ENCODE data around the gene KRABD2.

KRABD2 gene

DNA sequence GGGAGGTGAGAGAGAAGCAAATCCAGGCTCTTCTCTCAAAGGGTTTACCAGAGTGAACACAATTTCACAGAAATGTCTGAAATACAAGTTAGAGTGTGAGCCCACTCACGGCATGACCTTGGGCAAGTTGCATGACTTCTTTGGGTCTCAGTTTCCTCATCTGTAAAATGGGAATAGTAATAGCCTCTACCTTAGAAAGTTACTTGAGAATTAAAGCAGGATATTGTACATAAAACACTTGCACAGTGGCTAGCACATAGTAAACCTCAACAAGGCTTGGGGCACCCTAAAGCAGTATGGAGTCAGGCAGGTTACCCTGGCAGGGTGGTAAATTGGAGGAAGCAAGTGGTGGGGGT, 34.4 kb upstream of the KRABD2 start:
- 64 to 72% methylated on average over 1 of the region's 1 CpG for WGBS, 2 donors
- no peak for TF ChIP-seq CTCF (IDR thresholded peaks at IDR 0.05)
- TF ChIP-seq POLR2A (IDR thresholded peaks at IDR 0.05), result no peak
- H3K9me3 ChIP-seq, result no peaks in the 10 kb centered on the region
- no peak for DNase-seq
- intact Hi-C loops (cut with DNase I; ENCODE audit: low total_unique reads), result loop anchor here (10.0 kb wide), 1 partner anchor 334 kb away; the partner anchor contains the start of gene CCDC42
- no peak overlapping the region for H3K27ac ChIP-seq
- H3K4me1 ChIP-seq, result no peaks in the 10 kb centered on the region
- H3K27me3 ChIP-seq, result no peaks in the 10 kb centered on the region
- H3K4me3 ChIP-seq, result no peak overlapping the region
- H3K36me3 ChIP-seq (ENCODE audit: low read depth, missing control alignments), result no peaks in the 10 kb centered on the region

DNA sequence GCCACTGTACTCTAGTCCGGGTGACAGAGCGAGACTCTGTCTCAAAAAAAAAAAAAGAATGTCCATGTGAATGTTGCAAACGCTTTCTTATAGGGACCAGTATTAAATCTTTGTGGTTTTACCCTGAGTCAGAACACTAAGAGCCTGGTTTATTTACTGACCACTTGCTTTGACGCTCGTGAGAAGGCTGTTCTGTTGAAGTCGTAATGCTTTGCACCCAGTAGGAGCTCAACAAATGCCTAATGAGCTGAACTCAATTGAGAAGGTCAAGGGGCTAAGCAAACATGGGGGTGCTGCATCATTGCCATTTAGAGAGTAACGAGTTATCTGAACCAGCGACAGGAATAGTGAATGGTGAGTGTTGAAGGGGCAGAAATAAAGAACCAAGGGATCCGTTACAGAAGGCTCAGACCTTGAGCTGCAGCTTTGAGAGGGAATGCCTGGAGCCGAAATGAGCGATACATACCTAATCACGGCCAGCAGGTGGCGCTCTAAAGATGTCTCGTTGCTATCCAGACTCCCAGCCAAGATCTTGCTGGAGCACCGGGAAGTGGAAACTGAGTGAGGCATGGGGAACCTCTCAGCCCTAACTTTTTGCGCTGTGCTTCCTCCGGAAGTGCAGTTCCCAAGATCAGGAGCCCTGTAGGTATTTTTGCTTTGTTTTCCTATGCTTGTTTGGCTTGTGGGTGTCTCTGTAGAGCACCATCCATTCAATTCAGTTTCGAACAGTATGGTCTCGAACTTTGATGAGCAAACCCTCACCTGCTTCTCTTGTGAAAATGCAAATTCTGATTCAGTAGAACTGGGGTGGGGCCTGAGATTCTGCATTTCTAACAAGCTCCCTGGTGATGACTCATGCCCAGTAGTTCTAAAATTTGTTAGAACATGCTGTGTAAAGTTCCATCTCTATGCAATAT, 33.7 kb upstream of the KRABD2 start:
- peak; percentile 93 for DNase-seq
- no peaks in the 10 kb centered on the region for H3K4me1 ChIP-seq
- H3K27me3 ChIP-seq, result no peaks in the 10 kb centered on the region
- intact Hi-C loops (cut with DNase I; ENCODE audit: low total_unique reads), result loop anchor here (10.0 kb wide), 1 partner anchor 335 kb away; the partner anchor contains the start of gene CCDC42
- TF ChIP-seq CTCF (IDR thresholded peaks at IDR 0.05), result peak; percentile 76 to 92 (median 92)
- TF ChIP-seq POLR2A (IDR thresholded peaks at IDR 0.05), result no peak
- H3K36me3 ChIP-seq (ENCODE audit: low read depth, missing control alignments), result no peaks in the 10 kb centered on the region
- no peak overlapping the region for H3K27ac ChIP-seq
- no peak overlapping the region for H3K4me3 ChIP-seq
- WGBS, 2 donors, result 12 to 20% methylated on average over 19 of the region's 19 CpGs
- no peaks in the 10 kb centered on the region for H3K9me3 ChIP-seq

GRCh38 chr17:8408371-8408770, 31.9 kb upstream of the KRABD2 start:
- H3K36me3 ChIP-seq (ENCODE audit: low read depth, missing control alignments), result no peaks in the 10 kb centered on the region
- DNase-seq, result no peak
- H3K4me1 ChIP-seq, result no peaks in the 10 kb centered on the region
- intact Hi-C loops (cut with DNase I; ENCODE audit: low total_unique reads), result no loop called here
- 52 to 58% methylated on average over 11 to 14 of the region's 14 CpGs for WGBS, 2 donors
- H3K4me3 ChIP-seq, result no peak overlapping the region
- H3K9me3 ChIP-seq, result no peaks in the 10 kb centered on the region
- TF ChIP-seq POLR2A (IDR thresholded peaks at IDR 0.05), result no peak
- TF ChIP-seq CTCF (IDR thresholded peaks at IDR 0.05), result no peak
- H3K27me3 ChIP-seq, result no peaks in the 10 kb centered on the region
- no peak overlapping the region for H3K27ac ChIP-seq

GRCh38 chr17:8406174-8406573, 29.7 kb upstream of the KRABD2 start:
- no peak for TF ChIP-seq CTCF (IDR thresholded peaks at IDR 0.05)
- TF ChIP-seq POLR2A (IDR thresholded peaks at IDR 0.05), result no peak
- DNase-seq, result no peak
- no peaks in the 10 kb centered on the region for H3K27me3 ChIP-seq
- WGBS, 2 donors, result 71 to 83% methylated on average over 1 to 2 of the region's 2 CpGs
- H3K9me3 ChIP-seq, result no peaks in the 10 kb centered on the region
- H3K4me1 ChIP-seq, result no peaks in the 10 kb centered on the region
- no peaks in the 10 kb centered on the region for H3K36me3 ChIP-seq (ENCODE audit: low read depth, missing control alignments)
- H3K27ac ChIP-seq, result no peak overlapping the region
- no peak overlapping the region for H3K4me3 ChIP-seq
- intact Hi-C loops (cut with DNase I; ENCODE audit: low total_unique reads), result no loop called here
